Fibroblast of skin of left biceps (primary cell): Measurements from ENCODE around the gene SUGP1.
"Not testable (repeated sequence)": the region's sequence is repeated elsewhere in the genome, so short reads cannot be mapped to it uniquely, and the experiment has no call there.

Source experiments
- DNase-seq, 2 experiments: peaks; one replicate each; pipeline ENCODE4 v3.0.0-alpha.2; 2013; ENCODE audit warnings: low read depth in 2 of 2

Gene SUGP1

DNA sequence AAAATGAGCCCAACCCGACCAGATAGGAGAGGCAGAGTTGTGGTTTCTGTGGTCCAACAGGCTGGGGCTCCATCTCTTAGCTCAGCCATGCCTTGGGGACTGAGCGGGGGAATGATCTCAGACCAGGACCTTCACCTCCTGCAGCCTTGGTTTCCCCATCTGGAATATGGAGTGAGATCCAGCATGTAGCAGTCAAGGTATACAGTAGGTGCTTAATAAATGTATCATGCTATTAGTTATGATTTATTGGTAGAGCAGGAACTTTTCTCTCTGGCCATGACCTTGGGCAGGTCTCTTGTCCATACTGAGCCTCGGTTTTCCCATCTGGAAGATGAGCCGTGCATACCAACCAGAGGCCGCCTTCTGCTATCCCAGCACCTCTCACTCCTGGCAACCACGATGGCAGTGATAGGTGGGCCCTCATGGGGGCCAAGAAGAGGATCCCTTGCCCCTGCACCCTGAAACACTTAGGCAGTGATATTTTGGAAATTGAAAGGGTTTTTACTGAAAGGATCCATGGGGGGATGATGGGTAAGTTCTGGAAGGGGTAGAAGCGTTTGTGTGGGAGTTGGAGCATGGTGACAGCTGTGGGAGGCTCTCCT is 56.3 kb downstream of the SUGP1 start:
- no peak for DNase-seq

- DNase-seq: no peak
Measured at GRCh38 chr19:19262190-19263057, 57.9 kb downstream of the SUGP1 start.

DNA sequence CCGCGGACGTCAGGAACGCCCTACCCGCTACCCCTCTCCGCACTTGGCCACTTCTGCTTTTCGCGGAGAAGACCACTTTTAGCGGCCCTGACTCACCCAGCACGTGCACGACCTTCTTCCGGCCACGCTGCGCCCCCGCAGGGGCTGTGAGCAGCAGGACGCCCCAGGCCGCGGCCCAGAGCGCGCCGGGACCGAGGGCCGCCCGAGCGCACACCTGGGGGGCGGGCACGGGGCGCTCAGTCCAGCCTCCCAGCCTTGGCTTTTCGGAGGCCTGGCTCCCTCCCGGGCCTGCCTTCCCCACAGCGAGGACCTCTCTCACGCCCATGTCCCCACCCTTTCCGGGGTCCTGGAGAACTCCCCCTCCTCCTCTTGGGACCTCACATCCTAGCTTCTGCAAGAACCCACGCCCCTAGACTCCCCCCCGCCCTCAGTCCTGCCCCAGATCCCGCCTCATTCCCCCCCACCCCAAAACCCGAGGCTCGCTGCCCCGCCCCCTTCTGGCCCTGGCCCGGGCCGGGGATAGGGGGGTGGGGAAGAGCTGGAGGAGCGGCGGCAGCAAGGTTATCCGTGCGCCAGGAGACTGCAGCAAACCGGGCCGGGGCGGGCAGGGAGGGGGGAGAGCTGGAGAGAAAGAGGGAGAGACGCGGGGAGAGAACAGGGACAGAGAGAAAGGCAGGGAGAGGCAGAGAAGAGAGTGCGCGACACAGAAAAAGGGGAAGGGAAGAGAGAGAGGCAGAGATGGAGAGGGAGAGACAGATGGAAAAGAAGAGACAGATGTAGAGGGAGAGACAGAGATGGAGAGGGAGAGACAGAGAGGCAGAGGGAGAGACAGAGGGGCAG is 58.7 kb downstream of the SUGP1 start:
- no peak for DNase-seq

DNA sequence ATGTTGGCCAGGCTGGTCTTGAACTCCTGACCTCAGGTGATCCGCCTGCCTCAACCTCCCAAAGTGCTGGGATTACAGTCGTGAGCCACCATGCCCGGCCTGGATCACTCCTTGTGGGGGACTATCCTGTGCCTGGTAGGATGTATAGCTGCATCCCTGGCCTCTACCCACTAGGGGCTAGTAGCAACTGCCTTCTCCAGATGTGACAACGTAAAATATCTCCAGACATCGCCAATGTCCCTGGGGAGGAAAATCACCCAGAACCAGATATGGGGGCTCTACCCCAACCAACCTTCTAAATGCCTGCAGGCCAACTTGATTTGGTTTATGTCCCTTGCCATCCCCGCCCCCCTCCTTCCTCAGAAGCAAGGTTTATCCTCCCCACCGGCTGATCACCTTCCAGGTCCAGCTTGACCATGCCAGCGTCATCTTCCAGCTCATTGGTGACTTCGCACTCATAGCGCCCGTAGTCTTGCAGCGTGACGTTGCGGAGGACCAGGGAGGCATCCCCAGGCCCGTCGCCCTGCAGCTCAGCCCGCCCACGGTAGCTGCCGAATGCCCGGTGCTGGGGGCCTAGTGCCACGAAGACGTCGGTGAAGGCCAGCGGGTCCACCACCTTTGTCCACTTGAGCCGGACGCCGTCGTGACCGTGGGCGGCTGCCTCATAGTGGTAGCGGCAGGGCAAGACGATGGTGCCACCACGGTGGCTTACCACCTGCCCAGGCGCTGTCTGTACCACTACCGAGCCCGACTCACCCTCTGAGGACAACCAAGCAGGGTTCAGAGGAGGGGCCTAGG is 59.7 kb downstream of the SUGP1 start:
- no peak for DNase-seq

DNA sequence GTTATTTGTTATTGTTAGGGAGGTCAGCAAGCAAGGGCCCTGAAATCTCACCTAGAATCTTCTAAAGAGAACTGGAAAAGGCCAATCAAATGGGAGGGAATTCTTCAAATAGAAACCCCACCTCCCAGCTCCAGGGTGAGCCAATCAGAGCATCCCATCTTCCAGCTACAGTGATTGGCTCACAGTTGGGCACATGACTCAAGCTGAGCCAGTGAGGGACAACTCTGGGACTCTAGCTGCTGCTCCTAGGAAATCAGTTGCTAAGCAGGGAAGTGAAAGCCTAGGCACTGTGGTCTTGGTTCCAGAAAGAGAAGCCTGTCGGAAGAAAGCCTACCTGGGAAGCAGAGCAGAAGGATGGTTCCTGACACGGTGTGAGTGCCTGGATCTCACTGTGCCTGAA is 60.6 kb downstream of the SUGP1 start:
- DNase-seq: no peak

DNA sequence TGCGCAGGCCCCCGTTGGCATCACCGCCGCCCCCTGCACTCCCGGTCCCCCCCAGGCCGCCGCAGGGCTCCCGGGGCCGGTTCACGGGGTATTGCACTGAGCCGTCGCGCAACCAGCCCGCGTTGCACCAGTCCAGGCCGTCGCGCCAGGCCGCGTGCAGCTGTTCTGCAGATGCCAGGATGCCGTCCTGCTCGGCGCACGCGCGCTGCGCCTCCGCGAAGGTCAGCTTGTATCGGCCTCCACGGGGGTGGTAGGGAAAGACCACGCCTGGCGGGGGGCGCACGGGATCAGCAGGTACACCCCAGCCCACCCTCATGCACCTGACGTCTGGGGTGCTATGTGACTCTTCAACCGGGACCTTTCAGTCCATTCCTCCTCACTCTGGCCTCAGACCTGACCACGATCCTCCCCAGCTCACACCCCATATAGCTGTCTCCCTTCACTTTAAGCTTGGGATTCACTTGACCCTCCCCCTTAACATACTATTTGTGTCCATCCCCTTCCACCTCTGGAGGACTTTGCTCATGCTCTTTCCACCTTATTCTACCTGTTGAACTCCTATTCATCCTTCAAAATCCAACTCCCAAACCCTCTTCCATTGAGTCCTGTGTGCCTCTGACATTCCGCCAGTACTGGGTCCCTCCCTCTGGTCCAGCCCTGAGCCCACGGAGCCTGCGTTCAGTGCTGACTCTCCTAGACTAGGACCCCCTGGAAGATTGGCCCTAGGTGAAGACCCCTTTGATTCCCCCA is 61.5 kb downstream of the SUGP1 start:
- no peak for DNase-seq

GRCh38 chr19:19257836-19258588 is 62.3 kb downstream of the SUGP1 start:
- DNase-seq: no peak

- DNase-seq: no peak
Measured at GRCh38 chr19:19257137-19257536, 63.2 kb downstream of the SUGP1 start.

GRCh38 chr19:19256072-19256969 is 64.0 kb downstream of the SUGP1 start:
- DNase-seq: no peak

DNA sequence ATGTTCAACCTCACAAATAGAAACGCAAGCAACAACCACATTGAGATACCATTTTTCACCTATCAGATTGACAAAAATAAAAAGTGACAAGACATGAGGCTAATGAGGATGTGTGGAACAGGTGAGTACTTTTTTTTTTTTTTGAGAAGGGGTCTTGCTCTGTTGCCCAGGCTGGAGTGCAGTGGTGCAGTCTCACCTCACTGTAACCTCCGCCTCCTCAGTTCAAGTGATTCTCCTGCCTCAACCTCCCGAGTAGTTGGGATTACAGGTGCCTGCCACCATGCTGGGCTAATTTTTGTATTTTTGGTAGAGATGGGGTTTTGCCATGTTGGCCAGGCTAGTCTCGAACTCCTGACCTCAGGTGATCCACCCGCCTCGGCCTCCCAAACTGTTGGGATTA is 66.9 kb downstream of the SUGP1 start:
- not testable (repeated sequence) for DNase-seq

DNA sequence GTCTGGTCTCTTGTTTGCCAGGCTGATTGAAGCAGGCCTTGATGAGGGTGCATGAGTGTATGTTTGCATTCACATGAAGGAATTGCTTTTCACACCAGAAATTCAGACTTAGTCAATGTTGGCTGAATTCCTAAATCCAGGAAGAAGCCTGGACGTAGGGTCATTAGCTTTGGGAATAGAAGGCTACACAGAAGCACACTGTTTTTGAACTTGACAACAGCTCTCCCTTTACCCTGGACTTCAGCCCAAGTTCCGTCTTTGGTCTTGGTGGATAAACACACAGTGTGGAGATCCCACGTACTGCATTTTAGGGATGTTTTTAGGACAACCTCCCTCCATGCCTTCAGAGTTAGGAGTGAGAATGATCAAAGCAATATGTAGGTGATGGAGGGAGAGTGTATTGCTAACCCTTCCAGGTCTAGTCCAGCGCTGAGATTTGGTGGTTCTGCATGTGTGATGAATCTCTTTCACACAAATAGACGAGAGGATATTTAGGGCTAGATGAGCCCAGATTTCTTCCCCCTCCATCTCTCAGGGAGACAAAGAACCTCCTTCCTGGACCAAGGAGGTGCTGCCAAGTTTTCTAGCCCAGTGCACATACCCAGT is 70.0 kb downstream of the SUGP1 start:
- DNase-seq: no peak

- DNase-seq: no peak
Measured at GRCh38 chr19:19240476-19240875, 79.8 kb downstream of the SUGP1 start.

GRCh38 chr19:19239675-19240074 is 80.6 kb downstream of the SUGP1 start:
- DNase-seq: no peak

- no peak for DNase-seq
Measured at GRCh38 chr19:19238126-19238894, 82.0 kb downstream of the SUGP1 start.

- no peak for DNase-seq
Measured at GRCh38 chr19:19236173-19236572, 84.1 kb downstream of the SUGP1 start.

GRCh38 chr19:19234220-19234816 is 86.0 kb downstream of the SUGP1 start:
- no peak for DNase-seq

- no peak for DNase-seq
Measured at GRCh38 chr19:19232261-19232721, 88.0 kb downstream of the SUGP1 start.
